Fibroblast of the aortic adventitia (primary cell): ENCODE data around the gene GOLPH3. TPM values are rescaled to one million over a fixed set of nuclear protein-coding genes. Genes with fewer than 3 reads are reported as not detected.
"Not testable (repeated sequence)": the region's sequence is repeated elsewhere in the genome, so short reads cannot be mapped to it uniquely, and the experiment has no call there.

ENCODE experiments used
- DNase-seq: peaks from one replicate; pipeline ENCODE4 v3.0.0-alpha.2; 2010; ENCODE audit warnings: low read depth
- H3K4me3 ChIP-seq: 2 replicates; pipeline ENCODE4 v1.5.1; 2011; ENCODE audit warnings: low read depth, mild to moderate bottlenecking, control low read depth, low read length, moderate library complexity
- CTCF ChIP-seq: IDR thresholded peaks from 2 replicates; pipeline ENCODE4 v1.5.1; 2011; ENCODE audit warnings: mild to moderate bottlenecking, low read length, control low read depth, inconsistent platforms; ENCODE audit not compliant: insufficient read depth
- total RNA-seq: library from RNA; depleted of rRNA; stranded (reverse); fragments of >200 nt; gene quantifications from 2 replicates; pipeline ENCODE4 v1.2.3, GENCODE V29; 2012; ENCODE audit warnings: low replicate concordance

GOLPH3 gene
- total RNA-seq = 104 and 128 TPM in 2 replicates

GRCh38 chr5:32174011-32174870 lies at the start of gene GOLPH3:
Gene GOLPH3, minus strand, starts transcription at chr5:32174319. Its CDS starts 285 bp downstream, at chr5:32174034.
- peak; percentile 12 for TF ChIP-seq CTCF

GRCh38 chr5:32222723-32223470 lies 48.8 kb upstream of the GOLPH3 start:
- no peak for TF ChIP-seq CTCF
- DNase-seq = no peak

More at GRCh38 chr5:32174011-32174870, at the start of gene GOLPH3:
- H3K4me3 ChIP-seq = peak within 1 kb of the TSS; percentile 85
- peak; percentile 78 for DNase-seq

GRCh38 chr5:32217886-32218396 lies 43.8 kb upstream of the GOLPH3 start:
- peak; percentile 31 for DNase-seq
- no peak overlapping the region for H3K4me3 ChIP-seq
- no peak for TF ChIP-seq CTCF

More at GRCh38 chr5:32222723-32223470, 48.8 kb upstream of the GOLPH3 start:
- H3K4me3 ChIP-seq = no peak overlapping the region

- DNase-seq, H3K4me3 ChIP-seq: not testable (repeated sequence)
Observed at GRCh38 chr5:32214344-32214743, 40.2 kb upstream of the GOLPH3 start.

- TF ChIP-seq CTCF = no peak
- no peak overlapping the region for H3K4me3 ChIP-seq
- DNase-seq = no peak
Observed at GRCh38 chr5:32210151-32210550, 36.0 kb upstream of the GOLPH3 start.

- H3K4me3 ChIP-seq, DNase-seq: not testable (repeated sequence)
Observed at GRCh38 chr5:32208837-32209236, 34.7 kb upstream of the GOLPH3 start.

GRCh38 chr5:32207355-32207634 lies 33.2 kb upstream of the GOLPH3 start:
- no peak for TF ChIP-seq CTCF
- DNase-seq = no peak
- H3K4me3 ChIP-seq = no peak overlapping the region
